Common myeloid progenitor, CD34-positive (primary cell): ENCODE data around the gene BTBD6.

Experiments used
- CTCF ChIA-PET: fragments of 350-600 bp; sonication (Branson Sonifier 250); formaldehyde crosslinking; loops from one replicate; lab custom pipeline; 2021; ENCODE audit warnings: antibody characterized with exemption; lab: Charles Lee
- POLR2A ChIA-PET: fragments of 350-600 bp; sonication (Branson Sonifier 250); formaldehyde crosslinking; loops from one replicate; lab custom pipeline; 2021; ENCODE audit warnings: antibody characterized with exemption; lab: Charles Lee
- DNase-seq, 3 donors: peaks; one replicate each; pipeline versions ENCODE4 v3.0.0 to v3.0.0-alpha.2; 2013
- H3K27ac ChIP-seq, 2 experiments: 1 replicate in 1 of 2; 2 replicates in 1 of 2; pipeline ENCODE4 v1.7.0; 2013; ENCODE audit warnings: inconsistent platforms in 2 of 2, low read length in 2 of 2, mild to moderate bottlenecking in 2 of 2, low read depth in 1 of 2, moderate library complexity in 1 of 2; ENCODE audit not compliant: severe bottlenecking in 2 of 2, insufficient read depth in 1 of 2, poor library complexity in 1 of 2
- H3K27me3 ChIP-seq, 5 experiments: replicated peaks in 2 of 5; 1 replicate in 3 of 5; 2 replicates in 2 of 5; pipeline versions ENCODE4 v1.6.1 to v1.7.0; 2013; ENCODE audit warnings: low read length in 4 of 5, mild to moderate bottlenecking in 2 of 5, moderate library complexity in 2 of 5, inconsistent platforms in 1 of 5; ENCODE audit not compliant: insufficient read depth in 5 of 5, control insufficient read depth in 4 of 5
- H3K36me3 ChIP-seq, 4 experiments: 1 replicate in 2 of 4; 2 replicates in 2 of 4; pipeline versions ENCODE4 v1.6.1 to v1.7.0; 2013; ENCODE audit warnings: low read length in 3 of 4, control low read depth in 1 of 4, mild to moderate bottlenecking in 1 of 4; ENCODE audit not compliant: control insufficient read depth in 4 of 4, insufficient read depth in 4 of 4
- H3K4me1 ChIP-seq, 4 experiments: 1 replicate in 3 of 4; 2 replicates in 1 of 4; pipeline versions ENCODE4 v1.6.1 to v1.7.1; 2013; ENCODE audit warnings: low read length in 3 of 4, mild to moderate bottlenecking in 3 of 4, control low read depth in 1 of 4, inconsistent platforms in 1 of 4, moderate library complexity in 1 of 4; ENCODE audit not compliant: control insufficient read depth in 4 of 4, insufficient read depth in 4 of 4; ENCODE audit errors: control extremely low read depth in 1 of 4
- H3K4me3 ChIP-seq, 7 experiments: 1 replicate in 4 of 7; 2 replicates in 3 of 7; pipeline versions ENCODE4 v1.5.1 to v1.7.0; 2013; ENCODE audit warnings: mild to moderate bottlenecking in 7 of 7, low read length in 6 of 7, moderate library complexity in 6 of 7, inconsistent platforms in 2 of 7, low read depth in 2 of 7, control low read depth in 1 of 7; ENCODE audit not compliant: insufficient read depth in 4 of 7, control insufficient read depth in 1 of 7; ENCODE audit errors: extremely low read depth in 1 of 7
- H3K9me3 ChIP-seq, 5 experiments: 1 replicate in 4 of 5; 2 replicates in 1 of 5; pipeline versions ENCODE4 v1.6.1 to v1.7.1; 2013; ENCODE audit warnings: low read length in 4 of 5, mild to moderate bottlenecking in 2 of 5, inconsistent platforms in 1 of 5, low read depth in 1 of 5, moderate library complexity in 1 of 5; ENCODE audit not compliant: control insufficient read depth in 4 of 5, insufficient read depth in 2 of 5; ENCODE audit errors: control extremely low read depth in 1 of 5
- WGBS: methylation state at CpG from one replicate; pipeline ENCODE4 v1.1.5; 2013; ENCODE audit not compliant: insufficient coverage; 5-methylcytosine and 5-hydroxymethylcytosine counted together

The BTBD6 gene

GRCh38 chr14:105282098-105282725 is 33.9 kb downstream of the BTBD6 start:
- Histone ChIP-seq H3K9me3 (no peaks in the 10 kb centered on the region), H3K36me3 (peaks cover 0 to 17% (median 15%) of the 10 kb centered on the region in 4 experiments), H3K27me3 (no peaks in the 10 kb centered on the region), H3K4me1 (peaks cover 0 to 46% (median 34%) of the 10 kb centered on the region in 4 experiments), H3K27ac (no peak overlapping the region), H3K4me3 (no peak overlapping the region)
- POLR2A ChIA-PET, result interaction anchor here (0.8 kb wide), 1 partner anchor 194 kb away, joined by 3 read pairs; no protein-coding TSS in a partner anchor
- CTCF ChIA-PET, result interaction anchor here (0.7 to 1.4 kb wide), 4 partner anchors 9 to 70 kb away, joined by 3 to 4 read pairs (median 3); no protein-coding TSS in a partner anchor
- no peak for DNase-seq
- WGBS, result 83% methylated on average over 14 of the region's 16 CpGs

- POLR2A ChIA-PET, result no interaction called here
- Histone ChIP-seq H3K4me1 (peaks cover 0 to 46% (median 34%) of the 10 kb centered on the region in 4 experiments), H3K9me3 (no peaks in the 10 kb centered on the region), H3K36me3 (peaks cover 0 to 17% (median 15%) of the 10 kb centered on the region in 4 experiments), H3K27me3 (no peaks in the 10 kb centered on the region), H3K27ac (peak overlapping the region in 1 of 2 experiments; percentile 0), H3K4me3 (peak overlapping the region in 1 of 7 experiments; percentile 19)
- CTCF ChIA-PET, result interaction anchor here (0.9 to 1.4 kb wide), 7 partner anchors 7 to 69 kb away, joined by 3 to 6 read pairs (median 4); no protein-coding TSS in a partner anchor
- 96% methylated on average over 7 of the region's 10 CpGs for WGBS
- no peak for DNase-seq
These were observed 34.7 kb downstream of the BTBD6 start for GRCh38 chr14:105283028-105283427.

DNA sequence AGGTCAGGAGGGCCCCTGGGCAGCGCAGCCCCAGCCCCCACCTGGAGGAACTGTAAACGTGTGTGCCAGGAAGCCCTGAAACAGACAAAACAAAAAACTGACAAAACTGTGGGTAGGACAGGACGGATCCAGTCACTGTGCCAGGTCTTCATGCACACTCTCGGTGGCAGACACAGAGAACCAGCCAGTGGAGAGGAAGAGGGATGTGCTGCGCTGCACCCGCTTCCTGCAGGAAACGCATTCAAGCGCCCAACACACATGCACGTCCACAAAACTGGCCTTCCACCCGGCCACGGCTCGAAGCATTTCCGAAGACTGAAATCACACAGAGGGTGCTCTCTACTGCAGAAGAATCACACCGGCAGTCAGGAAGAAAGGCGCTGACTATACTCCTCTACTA is 35.6 kb downstream of the BTBD6 start:
- H3K27ac ChIP-seq, result no peak overlapping the region
- H3K4me1 ChIP-seq, result peaks cover 0 to 46% (median 34%) of the 10 kb centered on the region in 4 experiments
- ChIA-PET CTCF (interaction anchor here (0.6 to 1.1 kb wide), 8 partner anchors 8 to 77 kb away, joined by 3 to 6 read pairs (median 4); no protein-coding TSS in a partner anchor), POLR2A (no interaction called here)
- peak overlapping the region in 3 of 7 experiments; percentile 8 to 42 (median 30) for H3K4me3 ChIP-seq
- H3K36me3 ChIP-seq, result peaks cover 0 to 17% (median 15%) of the 10 kb centered on the region in 4 experiments
- H3K27me3 ChIP-seq, result no peaks in the 10 kb centered on the region
- DNase-seq, result peak in 2 of 3 donors; percentile 63 to 77
- 7% methylated on average over 13 of the region's 15 CpGs for WGBS
- no peaks in the 10 kb centered on the region for H3K9me3 ChIP-seq

DNA sequence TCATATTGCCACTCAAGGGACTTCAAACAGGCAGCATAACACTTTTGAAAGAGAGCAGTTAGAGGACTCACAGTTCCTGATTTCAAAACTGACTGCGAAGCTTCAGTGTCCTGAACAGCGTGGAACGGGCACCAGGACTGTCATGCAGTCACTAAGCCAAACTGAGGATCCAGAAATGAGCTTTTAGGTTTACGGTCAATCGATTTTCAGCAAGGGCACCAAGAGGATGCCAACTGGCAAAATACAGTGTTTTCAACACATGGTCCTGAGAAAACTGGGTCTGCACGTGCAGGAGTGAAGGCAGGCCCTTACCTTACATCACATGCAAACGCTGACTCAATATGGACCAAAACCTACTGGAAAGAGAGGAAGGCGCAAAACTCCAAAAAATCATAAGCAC is 36.8 kb downstream of the BTBD6 start:
- peaks cover 0 to 12% (median 9%) of the 10 kb centered on the region in 4 experiments for H3K36me3 ChIP-seq
- H3K4me3 ChIP-seq, result no peak overlapping the region
- H3K27ac ChIP-seq, result no peak overlapping the region
- peaks cover 0 to 51% (median 36%) of the 10 kb centered on the region in 4 experiments for H3K4me1 ChIP-seq
- ChIA-PET CTCF (interaction anchor here (0.8 to 1.2 kb wide), 4 partner anchors 22 to 84 kb away, joined by 3 to 5 read pairs (median 3); no protein-coding TSS in a partner anchor), POLR2A (interaction anchor here (0.6 kb wide), 1 partner anchor 222 kb away, joined by 8 read pairs; no protein-coding TSS in a partner anchor)
- no peak for DNase-seq
- WGBS, result 89% methylated on average over 7 of the region's 8 CpGs
- no peaks in the 10 kb centered on the region for H3K9me3 ChIP-seq
- H3K27me3 ChIP-seq, result no peaks in the 10 kb centered on the region

- 96% methylated on average over 9 of the region's 9 CpGs for WGBS
- H3K4me3 ChIP-seq, result no peak overlapping the region
- CTCF ChIA-PET, result interaction anchor here (1.5 kb wide), 1 partner anchor 27 kb away, joined by 5 read pairs; no protein-coding TSS in a partner anchor
- H3K27me3 ChIP-seq, result no peaks in the 10 kb centered on the region
- H3K36me3 ChIP-seq, result peaks cover 0 to 12% (median 2%) of the 10 kb centered on the region in 4 experiments
- peaks cover 0 to 61% (median 49%) of the 10 kb centered on the region in 4 experiments for H3K4me1 ChIP-seq
- no peak overlapping the region for H3K27ac ChIP-seq
- DNase-seq, result no peak
- H3K9me3 ChIP-seq, result no peaks in the 10 kb centered on the region
- POLR2A ChIA-PET, result no interaction called here
These were observed 38.4 kb downstream of the BTBD6 start for GRCh38 chr14:105286759-105287144.

GRCh38 chr14:105287249-105288102 is 39.1 kb downstream of the BTBD6 start:
- Histone ChIP-seq H3K27me3 (no peaks in the 10 kb centered on the region), H3K9me3 (no peaks in the 10 kb centered on the region), H3K27ac (no peak overlapping the region), H3K4me1 (peaks cover 0 to 63% (median 54%) of the 10 kb centered on the region in 4 experiments), H3K36me3 (peaks cover 0 to 12% (median 2%) of the 10 kb centered on the region in 4 experiments), H3K4me3 (no peak overlapping the region)
- DNase-seq, result no peak
- ChIA-PET CTCF (interaction anchor here (1.5 kb wide), 1 partner anchor 27 kb away, joined by 5 read pairs; no protein-coding TSS in a partner anchor), POLR2A (no interaction called here)
- 93% methylated on average over 23 of the region's 24 CpGs for WGBS
